ENCODE data around the gene MCC.
A peak's percentile ranks its signal among the peaks of the same experiment; 100 is the strongest.

The MCC gene

GRCh38 chr5:113302120-113302519 lies 186.1 kb downstream of the MCC start:
- DNase-seq, result no peak

GRCh38 chr5:113299591-113299990 lies 188.7 kb downstream of the MCC start:
- no peak for DNase-seq

- DNase-seq, result no peak
Measured at GRCh38 chr5:113296676-113297075, 191.6 kb downstream of the MCC start.

- no peak for DNase-seq
Measured at GRCh38 chr5:113295111-113295539, 193.1 kb downstream of the MCC start.

GRCh38 chr5:113294311-113295110 lies 193.7 kb downstream of the MCC start:
- peak; percentile 82 for DNase-seq

GRCh38 chr5:113293975-113294310 lies 194.3 kb downstream of the MCC start:
- peak; percentile 17 for DNase-seq

GRCh38 chr5:113293068-113293974 lies 194.9 kb downstream of the MCC start:
- no peak for DNase-seq

- DNase-seq, result no peak
Measured at GRCh38 chr5:113292462-113292861, 195.8 kb downstream of the MCC start.

GRCh38 chr5:113283558-113283957 lies 204.7 kb downstream of the MCC start:
- DNase-seq, result no peak

GRCh38 chr5:113282472-113282871 lies 205.8 kb downstream of the MCC start:
- no peak for DNase-seq

GRCh38 chr5:113281194-113281593 lies 207.1 kb downstream of the MCC start:
- no peak for DNase-seq

GRCh38 chr5:113280541-113280940 lies 207.7 kb downstream of the MCC start:
- DNase-seq, result no peak

GRCh38 chr5:113278976-113279375 lies 209.3 kb downstream of the MCC start:
- DNase-seq, result peak; percentile 9

GRCh38 chr5:113276493-113276892 lies 211.8 kb downstream of the MCC start:
- DNase-seq, result no peak

- no peak for DNase-seq
Measured at GRCh38 chr5:113276001-113276400, 212.3 kb downstream of the MCC start.

GRCh38 chr5:113274836-113275414 lies 213.3 kb downstream of the MCC start:
- no peak for DNase-seq

- no peak for DNase-seq
Measured at GRCh38 chr5:113273948-113274347, 214.3 kb downstream of the MCC start.

- no peak for DNase-seq
Measured at GRCh38 chr5:113271745-113272454, 216.4 kb downstream of the MCC start.

GRCh38 chr5:113271015-113271414 lies 217.2 kb downstream of the MCC start:
- DNase-seq, result no peak

GRCh38 chr5:113270086-113270485 lies 218.2 kb downstream of the MCC start:
- DNase-seq, result no peak

- no peak for DNase-seq
Measured at GRCh38 chr5:113269023-113269997, 218.9 kb downstream of the MCC start.

- DNase-seq, result no peak
Measured at GRCh38 chr5:113268232-113268631, 220.0 kb downstream of the MCC start.

All from activated CD4-positive, alpha-beta T cell treated with anti-CD3 and anti-CD28 coated beads for 48 hours (primary cell).